ENCODE data around the gene SRRD. TPM values are rescaled to one million over a fixed set of nuclear protein-coding genes. Genes with fewer than 3 reads are reported as not detected.

SRRD gene
- total RNA-seq, 2 donors from 2014 or later = 15.1 to 18.7 TPM

GRCh38 chr22:26542831-26543230 lies 59.2 kb downstream of the SRRD start:
- no peaks in the 10 kb centered on the region for H3K9me3 ChIP-seq (ENCODE audit: control insufficient read depth, low read length, poor library complexity, severe bottlenecking)
- Mint-ChIP-seq H3K36me3 (ENCODE audit: low read depth) (peaks cover 6% of the 10 kb centered on the region), H3K27ac (peak overlapping the region; percentile 65), H3K4me3 (no peak overlapping the region), H3K4me1 (peaks cover 21% of the 10 kb centered on the region), H3K27me3 (no peaks in the 10 kb centered on the region)
- DNase-seq (no peak), ATAC-seq (peak; percentile 35)

Other genes starting within 250 kb of the SRRD start
- gene ASPHD2, start 54.6 kb upstream of the SRRD start, total RNA-seq = 1 to 10 TPM; 1.6 to 2.4 TPM
- gene HPS4, start 94 bp upstream of the SRRD start, total RNA-seq = 10 to 100 TPM; 44.1 to 54.6 TPM
- gene TFIP11, start 28.6 kb downstream of the SRRD start, total RNA-seq = 100 to 1,000 TPM in 1 of 2 donors, 10 to 100 TPM in 1; 84.0 to 104 TPM
- 10 to 100 TPM; 18.2 to 40.7 TPM for gene TPST2, start 106.3 kb downstream of the SRRD start, total RNA-seq
- not detected for gene CRYBB1, start 134.2 kb downstream of the SRRD start, total RNA-seq
- not detected for gene CRYBA4, start 138.1 kb downstream of the SRRD start, total RNA-seq
- 100 to 1,000 TPM in 1 of 2 donors, 10 to 100 TPM in 1; 83.4 to 116 TPM for gene MIAT, start 173.7 kb downstream of the SRRD start, total RNA-seq